Muscle of arm (tissue), 12 donors: ENCODE results near the gene UNC119. TPM values are rescaled to one million over a fixed set of nuclear protein-coding genes. Genes with fewer than 3 reads are reported as not detected.

Experiments
- DNase-seq: peaks from one replicate; pipeline ENCODE4 v3.0.0-alpha.2; 2013
- polyA plus RNA-seq, 12 donors: library from polyadenylated mRNA; unstranded; fragments of 120-200 nt; gene quantifications; one replicate each; pipeline ENCODE4 v1.2.1, GENCODE V29; 2013; ENCODE audit not compliant: insufficient read length in 12 of 12

UNC119 gene
- polyA plus RNA-seq, 12 donors = 10.0 to 35.2 (median 14.3) TPM; not detected in 1

DNA sequence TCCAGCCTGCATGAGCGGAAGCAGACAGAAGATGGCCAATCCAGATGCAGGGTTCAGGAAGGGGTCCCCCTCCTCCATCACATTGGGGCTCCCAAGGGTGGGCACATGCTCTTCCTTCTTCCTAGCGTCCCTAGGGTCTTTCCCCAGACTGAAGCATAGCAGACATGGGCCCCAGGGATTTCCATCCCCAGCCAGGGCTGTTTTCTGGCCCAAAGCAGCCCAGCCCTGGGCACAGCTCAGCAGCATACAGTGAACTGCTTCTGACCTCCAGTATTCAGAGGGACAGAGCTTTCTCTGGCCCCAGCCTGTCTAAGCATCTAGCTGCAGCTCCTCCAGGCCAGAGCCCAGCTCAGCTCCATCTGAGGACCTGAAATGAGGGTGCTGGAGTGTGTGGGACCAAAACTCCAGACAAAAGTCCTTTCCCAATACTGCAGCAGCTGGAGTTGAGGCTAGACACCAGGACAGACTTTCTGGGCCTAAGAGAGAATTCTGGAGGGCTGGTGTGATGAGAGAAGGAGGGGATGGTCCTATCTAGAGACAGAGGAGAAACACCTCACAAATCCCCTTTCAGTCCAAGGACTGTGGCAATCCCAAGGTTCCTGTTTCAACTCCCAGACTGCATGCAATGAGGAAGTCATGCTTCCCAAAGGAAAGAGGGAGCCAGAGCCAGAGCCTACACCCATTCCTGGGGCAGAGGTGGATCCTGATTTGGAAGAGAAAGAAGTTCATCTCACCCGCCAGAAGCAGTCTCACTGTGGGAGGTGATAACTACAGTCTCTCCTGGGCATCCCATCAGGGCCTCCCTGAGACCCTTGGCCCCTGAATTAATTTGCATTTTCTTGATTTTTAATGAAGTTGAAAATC, 50.8 kb downstream of the UNC119 start:
- DNase-seq = no peak

DNA sequence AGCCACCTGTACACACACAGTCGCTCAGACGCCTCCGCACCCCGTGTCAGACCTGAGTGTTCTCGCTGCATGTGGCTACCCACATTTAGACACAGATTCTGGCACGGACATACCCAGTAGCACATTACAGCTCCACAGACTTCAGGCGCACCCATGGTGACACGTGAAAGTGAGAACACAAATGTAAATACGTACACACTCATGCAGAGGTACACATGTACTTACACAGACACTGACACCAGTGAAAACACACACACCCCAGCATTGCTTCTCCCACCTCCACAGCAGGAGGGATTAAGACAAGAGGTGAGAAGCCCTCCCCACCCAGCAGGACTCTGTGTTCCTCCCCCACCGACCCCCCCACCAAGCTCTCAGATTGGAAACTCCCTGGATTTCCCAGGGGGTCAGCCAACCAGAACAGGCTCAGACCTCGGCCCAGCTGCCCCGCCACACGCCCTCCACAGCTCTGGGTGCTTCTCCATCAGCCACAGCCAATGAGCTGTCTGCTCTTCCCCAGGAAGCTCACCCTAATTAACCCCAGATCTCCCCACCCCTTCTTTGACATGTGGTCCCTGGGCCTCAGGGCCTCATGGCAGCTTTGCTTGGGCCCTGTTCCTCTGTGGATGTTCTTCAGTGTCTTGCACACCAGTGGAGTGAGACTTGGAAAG, 51.6 kb downstream of the UNC119 start:
- no peak for DNase-seq

DNA sequence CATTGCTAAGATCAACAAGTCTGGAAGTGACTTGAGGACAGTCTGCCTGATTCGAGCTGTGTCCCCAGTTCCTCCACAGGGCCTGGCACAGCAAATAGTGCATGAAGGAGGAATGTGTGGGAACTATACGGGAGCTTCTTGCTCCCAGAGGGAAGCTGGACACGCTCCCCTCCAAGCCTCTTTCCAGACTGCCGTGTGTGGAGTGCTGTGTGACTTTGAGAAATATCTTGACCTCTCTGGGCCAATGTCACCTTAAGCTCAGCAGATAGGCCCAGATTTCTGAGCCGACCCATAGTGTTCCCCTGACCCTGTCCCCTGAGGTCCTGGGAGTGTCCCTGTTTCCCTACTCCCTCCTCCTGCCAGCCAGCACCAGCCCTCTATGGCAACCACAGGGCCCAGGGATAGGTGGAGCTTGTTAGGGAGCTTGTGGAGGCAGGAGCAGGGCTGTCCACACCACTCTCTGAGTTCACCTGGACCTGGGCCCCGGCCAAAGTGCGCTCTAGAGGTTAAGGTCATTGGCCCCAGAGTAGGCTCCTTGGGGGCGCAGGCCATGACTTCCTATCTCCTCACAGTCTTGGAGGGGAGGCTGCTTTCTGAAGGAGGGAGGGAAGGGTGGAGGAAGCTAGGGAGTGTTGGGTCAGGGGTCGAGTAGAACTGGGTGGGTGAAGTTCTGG, 52.6 kb downstream of the UNC119 start:
- no peak for DNase-seq

GRCh38 chr17:28499364-28499664, 53.1 kb downstream of the UNC119 start:
- DNase-seq = no peak

- no peak for DNase-seq
Measured at GRCh38 chr17:28498652-28499363, 53.6 kb downstream of the UNC119 start.

DNA sequence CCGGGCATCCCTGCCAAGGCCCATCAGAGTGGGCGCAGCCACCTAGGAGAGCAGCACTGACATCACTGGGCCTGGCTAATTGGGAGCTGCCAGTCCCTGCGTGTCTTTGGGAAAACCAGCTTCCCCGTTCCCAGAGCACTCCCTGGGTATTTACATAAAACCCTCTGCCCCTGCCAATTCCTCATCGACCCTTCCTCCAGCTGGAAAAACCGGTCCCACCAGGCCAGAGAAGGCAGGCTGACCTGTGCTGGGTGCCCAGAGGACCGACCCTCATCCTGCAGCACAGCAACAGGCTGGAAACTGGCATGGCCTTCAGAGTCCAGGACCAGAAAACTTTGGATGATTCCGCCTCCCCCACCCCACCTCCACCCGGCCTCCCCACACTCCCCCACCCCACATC, 54.5 kb downstream of the UNC119 start:
- no peak for DNase-seq

Other genes starting within 250 kb of the UNC119 start
- gene TMEM97, start 233.4 kb downstream of the UNC119 start, polyA plus RNA-seq = 10 to 100 TPM in 11 of 12 donors, not detected in 1; 14.9 to 50.2 (median 21.7) TPM
- 10 to 100 TPM in 11 of 12 donors, not detected in 1; 20.2 to 74.8 (median 37.7) TPM for gene IFT20, start 217.2 kb downstream of the UNC119 start, polyA plus RNA-seq
- 10 to 100 TPM in 11 of 12 donors, not detected in 1; 28.3 to 40.3 (median 32.2) TPM for gene TNFAIP1, start 216.9 kb downstream of the UNC119 start, polyA plus RNA-seq
- 10 to 100 TPM in 11 of 12 donors, not detected in 1; 30.2 to 63.0 (median 57.6) TPM for gene POLDIP2, start 195.1 kb downstream of the UNC119 start, polyA plus RNA-seq
- gene SEBOX, start 187.4 kb downstream of the UNC119 start, polyA plus RNA-seq = not detected
- gene VTN, start 182.3 kb downstream of the UNC119 start, polyA plus RNA-seq = 10 to 100 TPM in 1 of 12 donors, 1 to 10 TPM in 2, under 1 TPM in 7, not detected in 2; 0.34 to 13.8 (median 0.63) TPM
- 10 to 100 TPM in 1 of 12 donors, 1 to 10 TPM in 10, not detected in 1; 4.3 to 21.5 (median 5.4) TPM for gene SARM1, start 180.9 kb downstream of the UNC119 start, polyA plus RNA-seq
- gene SLC46A1, start 146.4 kb downstream of the UNC119 start, polyA plus RNA-seq = 10 to 100 TPM in 3 of 12 donors, 1 to 10 TPM in 8, not detected in 1; 6.3 to 10.2 (median 9.0) TPM
- gene SLC13A2, start 79.0 kb downstream of the UNC119 start, polyA plus RNA-seq = 10 to 100 TPM in 1 of 12 donors, under 1 TPM in 1, not detected in 10; 0.12 to 18.2 TPM
- 10 to 100 TPM in 1 of 12 donors, 1 to 10 TPM in 2, under 1 TPM in 1, not detected in 8; 0.13 to 10.7 (median 2.1) TPM for gene FOXN1, start 46.3 kb downstream of the UNC119 start, polyA plus RNA-seq
- 10 to 100 TPM in 11 of 12 donors, not detected in 1; 35.5 to 66.0 (median 45.0) TPM for gene PIGS, start 18.9 kb upstream of the UNC119 start, polyA plus RNA-seq
- 1 to 10 TPM in 9 of 12 donors, under 1 TPM in 1, not detected in 2; 0.85 to 7.5 (median 2.1) TPM for gene ALDOC, start 24.3 kb upstream of the UNC119 start, polyA plus RNA-seq
- gene SPAG5, start 46.4 kb upstream of the UNC119 start, polyA plus RNA-seq = 10 to 100 TPM in 11 of 12 donors, not detected in 1; 13.4 to 40.4 (median 20.9) TPM
- 10 to 100 TPM in 9 of 12 donors, 1 to 10 TPM in 2, not detected in 1; 8.0 to 32.5 (median 16.8) TPM for gene RSKR, start 61.6 kb upstream of the UNC119 start, polyA plus RNA-seq
- 10 to 100 TPM in 11 of 12 donors, not detected in 1; 47.5 to 88.6 (median 53.1) TPM for gene BLTP2, start 92.5 kb upstream of the UNC119 start, polyA plus RNA-seq
- 10 to 100 TPM in 11 of 12 donors, not detected in 1; 31.3 to 49.8 (median 39.7) TPM for gene SDF2, start 109.3 kb upstream of the UNC119 start, polyA plus RNA-seq
- 10 to 100 TPM in 11 of 12 donors, not detected in 1; 36.7 to 76.8 (median 40.9) TPM for gene SUPT6H, start 109.6 kb upstream of the UNC119 start, polyA plus RNA-seq
- gene PROCA1, start 159.3 kb upstream of the UNC119 start, polyA plus RNA-seq = 1 to 10 TPM in 10 of 12 donors, not detected in 2; 1.6 to 9.0 (median 2.5) TPM
- gene RAB34, start 165.2 kb upstream of the UNC119 start, polyA plus RNA-seq = 10 to 100 TPM in 11 of 12 donors, not detected in 1; 49.7 to 98.2 (median 66.4) TPM
- gene RPL23A, start 167.4 kb upstream of the UNC119 start, polyA plus RNA-seq = 1,000 to 10,000 TPM in 9 of 12 donors, 100 to 1,000 TPM in 2, not detected in 1; 515 to 1,778 (median 1,509) TPM
- 1 to 10 TPM in 10 of 12 donors, not detected in 2; 2.5 to 5.4 (median 3.4) TPM for gene TLCD1, start 173.6 kb upstream of the UNC119 start, polyA plus RNA-seq
- 1 to 10 TPM in 11 of 12 donors, not detected in 1; 1.8 to 7.8 (median 2.6) TPM for gene NEK8, start 176.2 kb upstream of the UNC119 start, polyA plus RNA-seq
- gene TRAF4, start 191.4 kb upstream of the UNC119 start, polyA plus RNA-seq = 10 to 100 TPM in 11 of 12 donors, not detected in 1; 39.4 to 93.0 (median 48.8) TPM